DND-41 (cell line): Measurements from ENCODE around the gene AKAP6.

ENCODE experiments used
- ATAC-seq: fragments of 200-7000 bp; cut with Tn5 transposase; 3 replicates; pipeline ENCODE4 v1.9.1; 2021; ENCODE audit warnings: low read depth; ENCODE audit not compliant: insufficient read depth
- DNase-seq: peaks from one replicate; pipeline ENCODE4 v3.0.0-alpha.2; 2020
- H2AFZ ChIP-seq: 2 replicates; pipeline ENCODE4 v1.6.0; 2012; ENCODE audit warnings: low read depth, low read length
- H3K27ac ChIP-seq: 2 replicates; pipeline ENCODE4 v1.5.1; 2012; ENCODE audit warnings: low read length, inconsistent platforms
- H3K27me3 ChIP-seq: fragments of 200-600 bp; sonication (generic); 2 replicates; pipeline ENCODE4 v1.6.0; 2012; ENCODE audit warnings: low read length, mild to moderate bottlenecking, inconsistent platforms; ENCODE audit not compliant: insufficient read depth, poor library complexity
- H3K36me3 ChIP-seq: 2 replicates; pipeline ENCODE4 v1.5.1; 2012; ENCODE audit warnings: low read length, inconsistent platforms; ENCODE audit not compliant: insufficient read depth
- H3K4me1 ChIP-seq: 2 replicates; pipeline ENCODE4 v1.5.1; 2012; ENCODE audit warnings: mild to moderate bottlenecking, low read length; ENCODE audit not compliant: insufficient read depth
- H3K4me2 ChIP-seq: 2 replicates; pipeline ENCODE4 v1.6.0; 2012; ENCODE audit warnings: mild to moderate bottlenecking, moderate library complexity, low read length, inconsistent platforms; ENCODE audit not compliant: insufficient read depth
- H3K4me3 ChIP-seq, 2 experiments: fragments of 200-600 bp in 1 of 2; shearing (Covaris generic) in 1 of 2; 2 replicates each; pipeline ENCODE4 v1.5.1; 2012 to 2016; ENCODE audit warnings: inconsistent platforms in 2 of 2, low read length in 2 of 2, mild to moderate bottlenecking in 2 of 2, low read depth in 1 of 2, moderate library complexity in 1 of 2
- H3K79me2 ChIP-seq: 2 replicates; pipeline ENCODE4 v1.6.0; 2012; ENCODE audit warnings: low read length, inconsistent platforms; ENCODE audit not compliant: insufficient read depth
- H3K9ac ChIP-seq: 2 replicates; pipeline ENCODE4 v1.6.0; 2012; ENCODE audit warnings: low read depth, mild to moderate bottlenecking, inconsistent platforms, low read length, moderate library complexity
- H3K9me3 ChIP-seq: 2 replicates; pipeline ENCODE4 v1.5.1; 2012; ENCODE audit warnings: low read length, moderate library complexity, mild to moderate bottlenecking, inconsistent platforms; ENCODE audit not compliant: insufficient read depth, severe bottlenecking
- H4K20me1 ChIP-seq: 2 replicates; pipeline ENCODE4 v1.6.0; 2012; ENCODE audit warnings: low read length; ENCODE audit not compliant: insufficient read depth
- EZH2 ChIP-seq: IDR thresholded peaks from 3 replicates; pipeline ENCODE4 v1.6.1; 2012; ENCODE audit warnings: borderline replicate concordance, low read depth, mild to moderate bottlenecking, moderate library complexity, low read length, inconsistent platforms; ENCODE audit not compliant: severe bottlenecking
- TF ChIP-seq, protein P1 (sequence below): IDR thresholded peaks from 2 replicates; pipeline ENCODE4 v1.5.1; 2012; ENCODE audit warnings: borderline replicate concordance, low read length, moderate library complexity, mild to moderate bottlenecking; ENCODE audit not compliant: poor library complexity, severe bottlenecking; ENCODE audit errors: extremely low read depth

The AKAP6 gene

DNA sequence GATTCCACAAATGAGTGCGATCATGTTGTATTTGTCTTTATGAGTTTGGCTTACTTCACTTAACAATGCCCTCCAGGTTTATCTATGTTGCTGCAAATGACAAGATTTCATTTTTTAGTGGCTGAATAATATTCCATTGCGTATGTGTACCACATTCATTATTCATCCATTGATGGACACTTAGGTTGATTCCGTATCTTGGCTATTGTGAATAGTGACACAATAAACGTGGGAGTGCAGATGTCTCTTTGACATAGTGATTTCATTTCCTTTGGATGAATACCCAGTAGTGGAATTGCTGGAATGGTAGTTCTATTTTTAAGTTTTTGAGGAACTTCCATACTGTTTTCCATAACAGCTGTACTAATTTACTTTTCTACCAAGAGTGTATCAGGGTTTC lies 23.5 kb downstream of the AKAP6 start:
- TF ChIP-seq EZH2 = no peak
- TF ChIP-seq, protein P1, sequence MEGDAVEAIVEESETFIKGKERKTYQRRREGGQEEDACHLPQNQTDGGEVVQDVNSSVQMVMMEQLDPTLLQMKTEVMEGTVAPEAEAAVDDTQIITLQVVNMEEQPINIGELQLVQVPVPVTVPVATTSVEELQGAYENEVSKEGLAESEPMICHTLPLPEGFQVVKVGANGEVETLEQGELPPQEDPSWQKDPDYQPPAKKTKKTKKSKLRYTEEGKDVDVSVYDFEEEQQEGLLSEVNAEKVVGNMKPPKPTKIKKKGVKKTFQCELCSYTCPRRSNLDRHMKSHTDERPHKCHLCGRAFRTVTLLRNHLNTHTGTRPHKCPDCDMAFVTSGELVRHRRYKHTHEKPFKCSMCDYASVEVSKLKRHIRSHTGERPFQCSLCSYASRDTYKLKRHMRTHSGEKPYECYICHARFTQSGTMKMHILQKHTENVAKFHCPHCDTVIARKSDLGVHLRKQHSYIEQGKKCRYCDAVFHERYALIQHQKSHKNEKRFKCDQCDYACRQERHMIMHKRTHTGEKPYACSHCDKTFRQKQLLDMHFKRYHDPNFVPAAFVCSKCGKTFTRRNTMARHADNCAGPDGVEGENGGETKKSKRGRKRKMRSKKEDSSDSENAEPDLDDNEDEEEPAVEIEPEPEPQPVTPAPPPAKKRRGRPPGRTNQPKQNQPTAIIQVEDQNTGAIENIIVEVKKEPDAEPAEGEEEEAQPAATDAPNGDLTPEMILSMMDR = no peak
- Histone ChIP-seq H3K27ac (no peak overlapping the region), H3K79me2 (no peaks in the 10 kb centered on the region), H2AFZ (no peak overlapping the region), H3K9me3 (no peaks in the 10 kb centered on the region), H3K36me3 (no peaks in the 10 kb centered on the region), H3K27me3 (no peaks in the 10 kb centered on the region), H3K9ac (no peak overlapping the region), H3K4me1 (no peaks in the 10 kb centered on the region), H4K20me1 (no peaks in the 10 kb centered on the region), H3K4me2 (no peak overlapping the region), H3K4me3 (no peak overlapping the region)
- no peak for ATAC-seq
- no peak for DNase-seq

GRCh38 chr14:32354716-32355115 lies 25.6 kb downstream of the AKAP6 start:
- H3K4me1 ChIP-seq = no peaks in the 10 kb centered on the region
- no peak for TF ChIP-seq EZH2
- TF ChIP-seq, protein P1 = no peak
- H3K9me3 ChIP-seq = no peaks in the 10 kb centered on the region
- H3K4me2 ChIP-seq = no peak overlapping the region
- ATAC-seq = no peak
- H3K27me3 ChIP-seq = no peaks in the 10 kb centered on the region
- H3K36me3 ChIP-seq = no peaks in the 10 kb centered on the region
- no peak overlapping the region for H3K4me3 ChIP-seq
- DNase-seq = no peak
- no peak overlapping the region for H2AFZ ChIP-seq
- H3K27ac ChIP-seq = no peak overlapping the region
- H3K79me2 ChIP-seq = no peaks in the 10 kb centered on the region
- no peak overlapping the region for H3K9ac ChIP-seq
- no peaks in the 10 kb centered on the region for H4K20me1 ChIP-seq

DNA sequence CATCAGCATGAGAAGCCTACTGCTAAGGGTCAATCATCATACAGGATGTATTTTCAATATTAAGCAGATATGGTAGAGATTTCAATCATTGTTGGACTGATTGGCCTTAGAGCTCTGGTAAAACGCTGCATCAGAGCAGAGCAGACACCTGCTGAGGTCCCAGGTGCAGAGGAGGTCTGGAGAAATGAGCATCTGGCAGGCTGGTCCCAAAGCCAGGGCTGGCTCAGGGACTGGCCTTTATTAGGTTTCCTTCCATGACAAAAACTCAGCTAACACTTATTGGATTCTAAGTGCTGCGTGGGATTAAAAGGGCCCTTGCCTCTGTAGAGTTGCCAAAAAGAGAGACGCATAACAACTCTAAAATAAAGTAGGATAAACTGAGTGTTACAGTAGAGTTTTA lies 29.7 kb downstream of the AKAP6 start:
- Histone ChIP-seq H3K9ac (no peak overlapping the region), H4K20me1 (no peaks in the 10 kb centered on the region), H3K4me1 (no peaks in the 10 kb centered on the region), H3K4me3 (no peak overlapping the region), H2AFZ (no peak overlapping the region), H3K36me3 (no peaks in the 10 kb centered on the region), H3K4me2 (no peak overlapping the region), H3K27me3 (no peaks in the 10 kb centered on the region), H3K9me3 (no peaks in the 10 kb centered on the region), H3K27ac (no peak overlapping the region), H3K79me2 (no peaks in the 10 kb centered on the region)
- TF ChIP-seq, protein P1 = no peak
- DNase-seq (no peak), ATAC-seq (no peak)

DNA sequence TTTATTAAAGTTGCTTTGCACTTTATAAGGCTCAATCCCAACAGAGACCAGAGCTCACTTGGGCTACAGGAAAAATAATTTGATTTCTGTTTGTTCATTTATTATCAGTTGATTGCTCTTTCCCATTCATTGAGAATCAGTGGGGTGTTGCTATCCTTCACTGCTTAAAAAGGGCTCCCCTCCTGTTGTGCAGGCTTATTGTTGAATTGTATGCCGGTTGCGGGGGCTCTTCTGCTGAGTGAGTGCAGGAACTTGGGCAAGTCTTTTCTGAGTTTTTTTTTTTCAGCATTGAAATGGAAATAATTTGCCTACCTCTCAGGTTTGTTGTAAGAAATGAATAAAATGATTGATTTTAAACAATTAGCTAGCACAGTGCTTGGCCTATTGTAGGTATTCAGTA lies 32.6 kb downstream of the AKAP6 start:
- Histone ChIP-seq H2AFZ (no peak overlapping the region), H3K4me3 (no peak overlapping the region), H4K20me1 (no peaks in the 10 kb centered on the region), H3K79me2 (no peaks in the 10 kb centered on the region), H3K27ac (no peak overlapping the region), H3K4me2 (no peak overlapping the region), H3K9ac (no peak overlapping the region), H3K36me3 (no peaks in the 10 kb centered on the region), H3K9me3 (no peaks in the 10 kb centered on the region), H3K4me1 (no peaks in the 10 kb centered on the region), H3K27me3 (no peaks in the 10 kb centered on the region)
- no peak for TF ChIP-seq EZH2
- TF ChIP-seq, protein P1 = no peak
- DNase-seq = no peak
- no peak for ATAC-seq
